Activated T-helper 1 cell treated with anti-CD3 and anti-CD28 coated beads, Interleukin-2, amount 50 U/mL, for 16 hours (primary cell): ENCODE measurements around the gene ZNF821.
"Not testable (repeated sequence)": the region's sequence is repeated elsewhere in the genome, so short reads cannot be mapped to it uniquely, and the experiment has no call there.

Experiments used
- DNase-seq, 2 donors: peaks; one replicate each; pipeline ENCODE4 v3.0.0-alpha.2; 2020; ENCODE audit warnings: low read depth in 1 of 2, low spot score in 1 of 2

The ZNF821 gene

DNA sequence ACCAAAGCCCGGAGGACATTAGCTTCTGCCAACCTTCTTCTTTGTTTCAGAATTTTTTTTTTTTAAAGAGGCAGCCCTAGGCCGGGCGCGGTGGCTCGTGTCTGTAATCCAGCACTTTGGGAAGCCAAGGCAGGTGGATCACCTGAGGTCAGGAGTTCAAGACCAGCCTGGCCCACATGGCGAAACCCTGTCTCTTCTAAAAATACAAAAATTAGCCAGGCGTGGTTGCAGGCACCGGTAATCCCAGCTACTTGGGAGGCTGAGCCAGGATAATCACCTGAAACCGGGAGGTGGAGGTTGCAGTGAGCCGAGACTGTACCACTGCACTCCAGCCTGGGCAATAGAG, 66.9 kb downstream of the ZNF821 start:
- not testable (repeated sequence) for DNase-seq

DNA sequence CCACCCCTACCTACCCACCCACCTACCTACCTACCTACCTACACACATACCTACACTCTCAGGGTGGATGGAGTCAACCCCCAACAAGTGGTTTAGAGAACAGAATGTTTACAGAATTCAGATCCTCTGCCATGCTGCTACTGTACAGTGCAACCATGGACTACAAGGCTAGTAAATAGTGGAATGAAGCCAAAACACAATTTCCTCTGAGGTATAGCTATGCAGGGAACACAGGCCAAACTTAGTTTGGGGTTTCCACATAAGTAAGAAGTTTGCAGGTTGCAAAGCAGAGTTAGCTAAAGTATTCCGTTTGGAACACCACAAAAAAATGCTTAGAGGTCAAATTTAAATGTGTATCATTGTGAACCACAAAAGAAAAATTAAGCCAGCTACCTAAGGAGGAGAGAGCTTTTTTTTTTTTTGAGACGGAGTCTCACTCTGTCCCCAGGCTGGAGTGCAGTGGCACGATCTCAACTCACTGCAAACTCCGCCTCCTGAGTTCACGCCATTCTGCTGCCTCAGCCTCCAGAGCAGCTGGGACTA, 72.7 kb downstream of the ZNF821 start:
- no peak for DNase-seq

DNA sequence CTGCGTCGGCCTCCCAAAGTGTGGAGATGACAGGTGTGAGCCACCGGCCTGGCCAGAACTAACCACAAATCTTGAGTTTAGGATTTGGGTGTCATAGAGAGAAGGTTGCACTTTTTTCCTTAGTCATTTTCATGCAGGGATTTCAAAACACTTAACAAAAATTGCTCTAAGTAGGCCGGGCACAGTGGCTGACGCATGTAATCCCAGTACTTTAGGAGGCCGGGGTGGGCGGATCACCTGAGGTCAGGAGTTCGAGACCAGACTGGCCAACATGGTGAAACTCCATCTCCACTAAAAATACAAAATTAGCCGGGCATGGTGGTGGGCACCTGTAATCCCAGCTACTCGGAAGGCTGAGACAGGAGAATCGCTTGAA, 73.8 kb downstream of the ZNF821 start:
- DNase-seq = not testable (repeated sequence)
